Fibroblast of lung (primary cell): ENCODE measurements around the gene ELK1. TPM values are rescaled to one million over a fixed set of nuclear protein-coding genes. Genes with fewer than 3 reads are reported as not detected.
A peak's percentile ranks its signal among the peaks of the same experiment; 100 is the strongest.

ENCODE experiments used
- DNase-seq, 2 donors: peaks; one replicate each; pipeline versions ENCODE4 v3.0.0 to v3.0.0-alpha.2; 2010; ENCODE audit warnings: low read depth in 2 of 2
- H2AFZ ChIP-seq: 2 replicates; pipeline ENCODE4 v1.5.1; 2012; ENCODE audit warnings: low read length, control low read depth, inconsistent platforms
- H3K27ac ChIP-seq: 2 replicates; pipeline ENCODE4 v1.5.1; 2011; ENCODE audit warnings: low read length, control low read depth; ENCODE audit not compliant: insufficient read depth
- H3K27me3 ChIP-seq: 2 replicates; pipeline ENCODE4 v1.5.1; 2011; ENCODE audit warnings: mild to moderate bottlenecking, low read length; ENCODE audit not compliant: control insufficient read depth, insufficient read depth
- H3K36me3 ChIP-seq: 2 replicates; pipeline ENCODE4 v1.5.1; 2011; ENCODE audit warnings: low read length; ENCODE audit not compliant: control insufficient read depth, insufficient read depth
- H3K4me1 ChIP-seq: 2 replicates; pipeline ENCODE4 v1.5.1; 2011; ENCODE audit warnings: low read length; ENCODE audit not compliant: control insufficient read depth, insufficient read depth; ENCODE audit errors: extremely low read depth
- H3K4me2 ChIP-seq: 2 replicates; pipeline ENCODE4 v1.5.1; 2011; ENCODE audit warnings: low read length, control low read depth; ENCODE audit not compliant: insufficient read depth; ENCODE audit errors: extremely low read depth
- H3K4me3 ChIP-seq, 4 experiments: fragments of 200-600 bp in 1 of 4; sonication (generic) in 1 of 4; replicated peaks in 1 of 4; 2 replicates each; pipeline ENCODE4 v1.5.1; 2011 to 2016; ENCODE audit warnings: low read length in 4 of 4, low read depth in 3 of 4, mild to moderate bottlenecking in 3 of 4, control low read depth in 2 of 4, inconsistent platforms in 1 of 4, mixed read lengths in 1 of 4; ENCODE audit not compliant: insufficient read depth in 1 of 4; ENCODE audit errors: control extremely low read depth in 1 of 4
- H3K79me2 ChIP-seq: 2 replicates; pipeline ENCODE4 v1.5.1; 2012; ENCODE audit warnings: mild to moderate bottlenecking, low read length, inconsistent platforms; ENCODE audit not compliant: control insufficient read depth, insufficient read depth
- H3K9ac ChIP-seq: 2 replicates; pipeline ENCODE4 v1.5.1; 2011; ENCODE audit warnings: mild to moderate bottlenecking, low read length, control low read depth; ENCODE audit not compliant: insufficient read depth
- H3K9me3 ChIP-seq: 2 replicates; pipeline ENCODE4 v1.5.1; 2012; ENCODE audit warnings: low read depth, low read length; ENCODE audit not compliant: control insufficient read depth, insufficient read depth
- H4K20me1 ChIP-seq: 2 replicates; pipeline ENCODE4 v1.5.1; 2011; ENCODE audit warnings: low read length; ENCODE audit not compliant: control insufficient read depth, insufficient read depth; ENCODE audit errors: extremely low read depth
- CTCF ChIP-seq, 2 donors: IDR thresholded peaks in 1 of 2; conservative IDR thresholded peaks in 1 of 2; 1 replicate in 1 of 2; 2 replicates in 1 of 2; pipeline ENCODE4 v1.5.1; 2011 to 2012; ENCODE audit warnings: low read length in 2 of 2, control low read depth in 1 of 2, inconsistent platforms in 1 of 2, low read depth in 1 of 2, mild to moderate bottlenecking in 1 of 2
- EZH2 ChIP-seq: IDR thresholded peaks from 2 replicates; pipeline ENCODE4 v1.5.1; 2012; ENCODE audit warnings: low read length, control low read depth, mild to moderate bottlenecking; ENCODE audit errors: missing control alignments
- polyA plus RNA-seq, 2 donors: library from polyadenylated mRNA; depleted of rRNA in 1 of 2; stranded (reverse) in 1 of 2; unstranded in 1 of 2; fragments of >200 nt; gene quantifications; 2 replicates each; pipeline ENCODE4 v1.2.1, GENCODE V29; 2011 to 2012; ENCODE audit warnings: missing spikeins in 1 of 2
- total RNA-seq: library from RNA; depleted of rRNA; stranded (reverse); fragments of >200 nt; gene quantifications from 2 replicates; pipeline ENCODE4 v1.2.1, GENCODE V29; 2014

Gene ELK1
- total and polyA plus RNA-seq, 2 donors (not counting 1 experiment from before 2014, with no cell fraction given) = 13.9 to 25.3 TPM

DNA sequence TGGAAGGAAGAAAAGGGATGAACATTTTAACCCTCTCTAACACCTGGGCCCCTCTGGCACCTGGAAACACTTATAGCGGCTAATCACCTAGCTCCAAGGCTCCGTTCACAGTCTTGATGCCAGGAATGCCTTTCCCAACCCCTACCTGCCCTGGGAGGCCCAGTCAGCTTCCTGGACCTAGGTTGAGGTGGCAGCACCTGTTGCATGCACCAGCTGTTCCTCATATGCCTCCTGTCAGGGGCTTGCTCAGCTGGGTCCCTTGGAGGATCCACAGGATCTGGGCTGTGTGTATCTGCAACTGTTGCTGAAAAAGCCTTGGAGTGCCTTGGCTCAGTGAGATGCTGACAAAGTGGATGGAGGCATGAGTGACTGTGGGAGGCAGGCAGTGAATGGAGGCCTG lies 25.0 kb downstream of the ELK1 start:
- no peak overlapping the region for H3K4me2 ChIP-seq
- H3K36me3 ChIP-seq = no peaks in the 10 kb centered on the region
- no peaks in the 10 kb centered on the region for H3K9me3 ChIP-seq
- H3K27ac ChIP-seq = no peak overlapping the region
- H4K20me1 ChIP-seq = no peaks in the 10 kb centered on the region
- no peak for TF ChIP-seq CTCF (conservative IDR thresholded peaks at IDR 0.05 in 1 of 2, IDR thresholded peaks at IDR 0.05 in 1 of 2; ENCODE audit: low read depth in 1 of 2, low read length in 2 of 2)
- no peak for TF ChIP-seq EZH2
- H3K27me3 ChIP-seq = no peaks in the 10 kb centered on the region
- no peak overlapping the region for H2AFZ ChIP-seq
- DNase-seq = no peak
- H3K4me1 ChIP-seq = peaks cover 3% of the 10 kb centered on the region
- H3K9ac ChIP-seq = no peak overlapping the region
- H3K4me3 ChIP-seq = no peak overlapping the region
- H3K79me2 ChIP-seq = no peaks in the 10 kb centered on the region

GRCh38 chrX:47623540-47624027 lies 26.8 kb downstream of the ELK1 start:
- Histone ChIP-seq H3K4me1 (peaks cover 3% of the 10 kb centered on the region), H3K27me3 (no peaks in the 10 kb centered on the region), H3K36me3 (no peaks in the 10 kb centered on the region), H3K9me3 (no peaks in the 10 kb centered on the region), H3K4me3 (peak overlapping the region in 2 of 4 experiments; percentile 26 to 46), H2AFZ (no peak overlapping the region), H3K79me2 (no peaks in the 10 kb centered on the region), H3K27ac (no peak overlapping the region), H4K20me1 (no peaks in the 10 kb centered on the region), H3K9ac (no peak overlapping the region), H3K4me2 (peak overlapping the region; percentile 64)
- TF ChIP-seq EZH2 = no peak
- TF ChIP-seq CTCF (conservative IDR thresholded peaks at IDR 0.05 in 1 of 2, IDR thresholded peaks at IDR 0.05 in 1 of 2; ENCODE audit: low read depth in 1 of 2, low read length in 2 of 2) = no peak
- DNase-seq = peak; percentile 76 to 79

DNA sequence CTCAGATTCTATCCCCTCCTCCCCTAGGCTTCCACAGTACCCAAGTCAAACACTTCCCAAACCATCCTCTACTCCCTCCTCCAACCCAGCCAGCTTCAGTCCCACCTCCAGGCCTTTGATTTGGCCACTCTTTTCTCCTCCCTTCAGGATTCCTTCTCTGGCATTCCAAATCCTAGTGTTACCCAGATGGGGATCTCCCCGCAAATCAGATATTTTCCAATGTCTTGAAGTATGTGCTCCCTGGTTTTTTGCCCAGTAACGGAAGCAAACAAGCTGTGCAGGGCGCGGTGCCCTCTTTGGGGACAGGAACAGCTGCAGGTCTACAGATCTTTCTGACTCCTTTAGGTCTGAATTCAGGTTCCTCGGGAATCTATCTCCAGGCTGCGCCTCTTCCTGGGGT lies 28.5 kb downstream of the ELK1 start:
- no peaks in the 10 kb centered on the region for H3K79me2 ChIP-seq
- no peak overlapping the region for H3K4me2 ChIP-seq
- no peak overlapping the region for H3K9ac ChIP-seq
- H4K20me1 ChIP-seq = no peaks in the 10 kb centered on the region
- H3K27me3 ChIP-seq = peaks cover 5% of the 10 kb centered on the region
- no peak overlapping the region for H2AFZ ChIP-seq
- H3K9me3 ChIP-seq = no peaks in the 10 kb centered on the region
- peaks cover 3% of the 10 kb centered on the region for H3K4me1 ChIP-seq
- no peak overlapping the region for H3K4me3 ChIP-seq
- H3K27ac ChIP-seq = no peak overlapping the region
- DNase-seq = no peak
- no peaks in the 10 kb centered on the region for H3K36me3 ChIP-seq
- no peak for TF ChIP-seq EZH2
- TF ChIP-seq CTCF (conservative IDR thresholded peaks at IDR 0.05 in 1 of 2, IDR thresholded peaks at IDR 0.05 in 1 of 2; ENCODE audit: low read depth in 1 of 2, low read length in 2 of 2) = no peak
